HUES64 (cell line): ENCODE data around the gene ATP6V0C.

Experiments
- H3K27ac ChIP-seq: 2 replicates; pipeline ENCODE4 v1.7.0; 2013; ENCODE audit warnings: low read depth, low read length, inconsistent platforms
- H3K27me3 ChIP-seq: 2 replicates; pipeline ENCODE4 v1.6.1; 2013; ENCODE audit warnings: mild to moderate bottlenecking, low read length; ENCODE audit not compliant: insufficient read depth
- H3K36me3 ChIP-seq: 2 replicates; pipeline ENCODE4 v1.6.1; 2013; ENCODE audit warnings: mild to moderate bottlenecking, low read length; ENCODE audit not compliant: insufficient read depth
- H3K4me1 ChIP-seq: 2 replicates; pipeline ENCODE4 v1.6.1; 2013; ENCODE audit warnings: mild to moderate bottlenecking, low read length, moderate library complexity; ENCODE audit not compliant: insufficient read depth
- H3K4me3 ChIP-seq: 2 replicates; pipeline ENCODE4 v1.5.1; 2013; ENCODE audit warnings: mild to moderate bottlenecking, low read length, moderate library complexity
- H3K9ac ChIP-seq: 2 replicates; pipeline ENCODE4 v1.6.1; 2013; ENCODE audit warnings: mild to moderate bottlenecking, low read depth, low read length
- H3K9me3 ChIP-seq: 2 replicates; pipeline ENCODE4 v1.6.1; 2013; ENCODE audit warnings: low read depth, low read length; ENCODE audit not compliant: insufficient read depth
- WGBS: fragments of 150-250, 120-280 bp; methylation state at CpG from one replicate; pipeline ENCODE4 v1.1.7; 2013; ENCODE audit warnings: missing lambda C conversion rate; 5-methylcytosine and 5-hydroxymethylcytosine counted together

ATP6V0C gene

DNA sequence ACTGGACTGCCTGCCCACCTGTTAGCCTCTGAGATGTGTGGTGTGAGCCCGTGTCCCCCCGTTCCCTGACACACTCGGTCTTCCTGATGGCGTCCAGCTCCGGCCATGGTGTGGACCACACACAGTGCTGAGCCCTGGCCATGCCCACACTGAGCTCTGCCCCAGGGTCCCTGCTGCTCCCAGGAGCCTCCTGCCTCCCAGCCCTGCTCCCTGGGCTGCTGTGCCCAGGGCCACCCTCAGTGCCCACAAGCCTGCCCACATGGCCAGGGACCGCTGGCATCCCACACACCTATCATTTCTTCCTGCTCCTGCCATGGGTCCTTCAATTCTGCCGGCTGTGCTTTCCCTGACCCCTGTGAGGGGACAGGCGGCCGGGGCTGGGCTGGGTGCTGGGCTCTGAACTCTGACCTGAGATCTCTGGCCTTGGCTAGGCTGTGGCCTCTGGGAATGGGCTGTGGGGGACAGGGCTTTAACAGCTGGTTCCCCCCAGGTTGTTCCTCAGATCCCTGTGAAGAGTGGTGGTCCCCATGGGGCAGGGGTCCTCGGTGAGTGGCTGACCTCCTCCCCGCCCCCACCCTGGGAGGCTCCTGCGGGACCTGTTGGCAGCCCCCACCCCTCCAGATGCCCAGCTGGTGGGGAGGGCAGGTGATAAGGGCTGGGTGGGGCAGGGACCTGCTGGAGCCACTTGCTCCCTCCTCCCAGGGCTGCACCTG, 13.5 kb downstream of the ATP6V0C start:
- Histone ChIP-seq H3K9ac (no peak overlapping the region), H3K36me3 (peaks cover 54% of the 10 kb centered on the region), H3K27ac (no peak overlapping the region), H3K27me3 (no peaks in the 10 kb centered on the region), H3K4me3 (no peak overlapping the region), H3K9me3 (no peaks in the 10 kb centered on the region), H3K4me1 (peaks cover 6% of the 10 kb centered on the region)
- 94% methylated on average over 11 of the region's 12 CpGs for WGBS

DNA sequence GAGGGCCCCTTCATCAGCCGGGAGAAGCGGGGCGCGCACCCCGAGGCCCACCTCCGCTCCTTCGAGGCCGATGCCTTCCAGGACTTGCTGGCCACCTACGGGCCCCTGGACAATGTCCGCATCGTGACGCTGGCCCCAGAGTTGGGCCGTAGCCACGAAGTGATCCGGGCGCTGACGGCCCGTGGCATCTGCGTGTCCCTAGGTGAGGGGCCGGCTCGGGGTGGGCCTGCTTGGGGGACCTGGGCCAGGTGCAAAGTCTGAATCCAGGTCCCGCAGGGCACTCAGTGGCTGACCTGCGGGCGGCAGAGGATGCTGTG, 14.0 kb downstream of the ATP6V0C start:
- no peaks in the 10 kb centered on the region for H3K9me3 ChIP-seq
- peaks cover 54% of the 10 kb centered on the region for H3K36me3 ChIP-seq
- H3K27me3 ChIP-seq, result no peaks in the 10 kb centered on the region
- H3K9ac ChIP-seq, result no peak overlapping the region
- peaks cover 6% of the 10 kb centered on the region for H3K4me1 ChIP-seq
- H3K4me3 ChIP-seq, result no peak overlapping the region
- H3K27ac ChIP-seq, result no peak overlapping the region
- whole genome bisulfite sequencing, result 95% methylated on average over 24 of the region's 24 CpGs

DNA sequence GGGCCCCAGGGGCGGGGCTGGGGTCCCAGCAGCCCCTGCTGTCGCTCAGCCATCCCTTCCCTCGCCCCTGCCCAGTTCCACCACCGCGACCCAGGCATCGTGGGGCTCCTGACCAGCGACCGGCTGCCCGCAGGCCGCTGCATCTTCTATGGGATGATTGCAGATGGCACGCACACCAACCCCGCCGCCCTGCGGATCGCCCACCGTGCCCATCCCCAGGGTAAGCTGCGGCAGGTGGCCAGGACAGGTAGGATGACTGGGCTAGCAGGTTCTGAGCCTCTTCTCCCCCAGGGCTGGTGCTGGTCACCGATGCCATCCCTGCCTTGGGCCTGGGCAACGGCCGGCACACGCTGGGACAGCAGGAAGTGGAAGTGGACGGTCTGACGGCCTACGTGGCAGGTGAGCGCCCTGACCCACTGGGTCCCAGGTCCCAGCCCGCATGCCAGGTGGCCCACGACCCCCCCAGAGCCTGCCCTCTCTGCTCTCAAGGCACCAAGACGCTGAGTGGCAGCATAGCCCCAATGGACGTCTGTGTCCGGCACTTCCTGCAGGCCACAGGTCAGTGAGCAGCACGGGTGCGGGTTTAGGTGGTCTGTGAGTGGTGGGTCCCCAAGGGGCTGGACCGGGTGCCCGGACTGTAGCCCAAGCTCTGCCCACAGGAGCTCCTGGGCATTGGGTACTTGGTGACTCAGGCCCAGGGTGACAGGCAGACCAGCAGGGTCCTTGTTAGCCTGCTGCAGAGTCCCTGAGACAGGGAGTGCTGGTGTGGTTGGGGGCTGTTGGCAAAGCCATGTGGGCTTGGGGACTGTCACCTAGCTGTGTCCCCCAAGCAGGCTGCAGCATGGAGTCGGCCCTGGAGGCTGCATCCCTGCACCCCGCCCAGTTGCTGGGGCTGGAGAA, 14.7 kb downstream of the ATP6V0C start:
- no peak overlapping the region for H3K9ac ChIP-seq
- H3K27ac ChIP-seq, result no peak overlapping the region
- H3K27me3 ChIP-seq, result no peaks in the 10 kb centered on the region
- no peak overlapping the region for H3K4me3 ChIP-seq
- H3K9me3 ChIP-seq, result no peaks in the 10 kb centered on the region
- H3K4me1 ChIP-seq, result peaks cover 6% of the 10 kb centered on the region
- WGBS, result 96% methylated on average over 36 of the region's 36 CpGs
- H3K36me3 ChIP-seq, result peaks cover 48% of the 10 kb centered on the region

DNA sequence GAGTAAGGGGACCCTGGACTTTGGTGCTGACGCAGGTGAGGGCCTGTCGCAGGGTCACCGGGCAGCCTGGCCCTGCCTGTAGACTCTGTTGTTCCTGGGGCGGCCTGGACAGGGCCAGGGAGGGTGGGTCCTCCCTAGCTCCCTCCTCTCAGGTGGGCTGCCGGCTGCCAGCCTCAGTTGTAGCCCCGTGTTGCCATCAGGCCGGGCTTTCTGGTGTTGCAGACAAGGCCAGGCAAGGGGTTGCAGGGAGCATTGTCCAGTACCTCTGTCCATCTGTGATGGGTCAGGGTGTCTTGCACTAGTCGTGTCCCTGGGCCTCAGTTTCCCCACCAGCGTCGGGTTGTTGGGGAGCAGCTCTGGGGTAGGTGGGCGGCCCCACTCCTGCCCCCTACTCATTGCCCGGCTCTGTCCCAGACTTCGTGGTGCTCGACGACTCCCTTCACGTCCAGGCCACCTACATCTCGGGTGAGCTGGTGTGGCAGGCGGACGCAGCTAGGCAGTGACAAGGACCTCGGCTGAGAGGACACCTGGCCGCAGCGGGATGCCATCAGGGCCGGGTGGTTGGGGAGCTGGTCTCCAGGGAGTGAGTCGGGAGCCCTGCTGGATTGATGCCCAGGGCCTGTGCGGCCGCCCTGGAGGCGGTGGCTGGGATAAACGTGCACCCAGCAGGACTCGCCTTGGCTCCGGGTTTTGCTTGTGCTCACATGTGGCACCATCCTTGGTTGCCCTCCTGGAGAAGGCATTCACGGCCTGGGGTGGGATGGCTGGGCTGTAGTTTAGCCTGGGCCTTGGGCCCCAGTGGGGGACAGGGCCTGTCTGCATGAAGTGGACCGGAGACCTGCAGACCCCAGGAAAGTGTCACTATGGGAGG, 15.5 kb downstream of the ATP6V0C start:
- 94% methylated on average over 32 of the region's 32 CpGs for WGBS
- Histone ChIP-seq H3K9me3 (no peaks in the 10 kb centered on the region), H3K27ac (no peak overlapping the region), H3K4me1 (peaks cover 6% of the 10 kb centered on the region), H3K9ac (no peak overlapping the region), H3K36me3 (peaks cover 39% of the 10 kb centered on the region), H3K27me3 (no peaks in the 10 kb centered on the region), H3K4me3 (no peak overlapping the region)

DNA sequence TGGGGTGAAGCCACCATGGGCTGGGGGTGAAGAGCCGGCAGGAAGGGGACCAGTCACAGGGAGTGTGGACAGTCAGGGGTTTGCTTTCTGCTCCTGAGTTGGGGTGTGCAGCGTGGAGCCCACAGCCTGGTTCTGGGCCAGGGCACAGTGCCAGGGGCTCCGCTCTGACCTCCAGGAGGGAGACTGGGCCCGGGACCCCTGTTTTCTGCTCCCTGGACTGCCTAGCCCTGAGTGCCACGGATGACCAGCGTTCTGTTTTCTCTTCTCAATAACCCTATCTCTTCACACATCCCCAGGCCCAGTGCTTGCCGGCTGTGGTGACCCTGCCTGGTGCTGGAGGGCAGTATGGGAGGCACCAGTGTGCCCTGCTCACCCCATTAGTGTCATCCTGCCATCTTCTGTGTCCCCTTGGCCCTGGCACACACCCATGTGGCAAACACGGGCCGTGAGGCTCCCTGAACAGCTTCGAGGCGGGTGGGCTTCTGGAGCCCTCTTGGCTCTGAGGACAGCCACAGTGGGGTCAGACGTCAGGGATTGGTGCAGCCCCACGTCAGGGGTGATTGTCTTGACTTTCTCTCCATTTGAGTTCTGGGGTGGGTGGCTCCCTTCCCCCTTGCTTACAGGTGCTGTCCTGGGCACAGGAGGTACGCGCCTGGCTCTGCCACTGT, 16.3 kb downstream of the ATP6V0C start:
- Histone ChIP-seq H3K9ac (no peak overlapping the region), H3K4me1 (peaks cover 6% of the 10 kb centered on the region), H3K27me3 (no peaks in the 10 kb centered on the region), H3K27ac (no peak overlapping the region), H3K9me3 (no peaks in the 10 kb centered on the region), H3K36me3 (peaks cover 31% of the 10 kb centered on the region), H3K4me3 (no peak overlapping the region)
- WGBS, result 92% methylated on average over 15 of the region's 15 CpGs

DNA sequence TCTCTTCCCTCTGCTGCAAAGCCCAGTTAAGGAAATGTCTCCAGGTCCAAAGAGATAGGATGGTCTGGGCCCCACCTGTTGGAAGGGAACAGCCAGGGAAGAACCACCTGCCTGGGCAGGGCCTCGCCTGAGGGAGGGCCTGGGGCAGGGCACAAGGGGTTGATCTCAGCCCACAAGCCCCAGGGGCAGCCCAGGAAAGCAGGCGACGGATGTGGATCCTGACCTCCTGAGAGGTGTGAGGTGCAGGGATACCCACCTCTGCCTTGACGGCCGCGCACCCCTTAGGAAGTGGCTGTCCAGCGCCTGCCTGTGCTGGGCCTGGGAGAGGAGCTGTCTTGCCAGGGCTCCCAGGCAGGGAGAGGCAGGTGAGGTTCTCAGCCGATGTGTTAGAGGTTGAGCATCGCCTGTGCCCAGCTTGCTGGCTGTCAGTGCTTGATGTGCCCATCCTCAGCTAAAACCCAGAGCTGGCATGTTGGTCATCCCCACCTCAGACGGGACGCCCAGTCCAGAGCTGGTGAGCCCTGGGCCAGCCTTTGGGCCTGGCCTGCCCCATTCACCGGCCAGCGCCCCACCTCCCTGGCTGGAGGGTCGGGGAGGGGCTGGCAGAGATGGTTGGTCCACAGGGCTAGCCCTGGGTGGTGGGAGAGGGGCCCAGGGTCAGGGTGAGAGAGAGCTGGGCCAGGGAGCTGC, 17.0 kb downstream of the ATP6V0C start:
- 76% methylated on average over 14 of the region's 14 CpGs for WGBS
- H3K27me3 ChIP-seq, result no peaks in the 10 kb centered on the region
- peak overlapping the region; percentile 71; the same call in 1 of the 2 replicates for H3K27ac ChIP-seq
- peaks cover 6% of the 10 kb centered on the region for H3K4me1 ChIP-seq
- H3K36me3 ChIP-seq, result peaks cover 30% of the 10 kb centered on the region
- peak overlapping the region; percentile 77; the same call in 1 of the 2 replicates for H3K9ac ChIP-seq
- H3K9me3 ChIP-seq, result no peaks in the 10 kb centered on the region
- peak overlapping the region; percentile 71 for H3K4me3 ChIP-seq

DNA sequence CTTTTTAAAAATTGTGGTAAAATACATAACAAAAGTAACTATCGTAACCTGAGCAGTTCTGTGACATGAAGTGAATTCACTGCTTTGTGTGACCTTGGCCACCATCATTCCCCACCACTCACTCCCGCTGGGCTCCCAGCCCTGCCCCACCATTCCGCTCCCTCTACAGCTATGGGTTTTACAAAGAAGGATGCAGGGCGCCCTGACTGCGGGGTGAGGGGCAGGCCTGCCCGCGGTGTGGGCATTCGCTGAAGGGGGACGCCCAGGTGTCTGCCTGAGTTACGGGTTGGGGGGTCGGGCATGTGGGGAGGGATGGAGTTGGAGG, 17.6 kb downstream of the ATP6V0C start, which contains the start of gene CEMP1:
CEMP1 (minus strand) TSS at position 38 of the 325 bp plus-strand sequence. CDS start 335 bp downstream, outside the sequence.
- Histone ChIP-seq H3K4me1 (peaks cover 6% of the 10 kb centered on the region), H3K9me3 (no peaks in the 10 kb centered on the region), H3K36me3 (peaks cover 26% of the 10 kb centered on the region), H3K27ac (peak within 1 kb of the TSS; percentile 71), H3K9ac (peak within 1 kb of the TSS; percentile 77), H3K4me3 (peak within 1 kb of the TSS; percentile 71), H3K27me3 (no peaks in the 10 kb centered on the region)
- WGBS, result 11% methylated on average over 11 of the region's 11 CpGs

DNA sequence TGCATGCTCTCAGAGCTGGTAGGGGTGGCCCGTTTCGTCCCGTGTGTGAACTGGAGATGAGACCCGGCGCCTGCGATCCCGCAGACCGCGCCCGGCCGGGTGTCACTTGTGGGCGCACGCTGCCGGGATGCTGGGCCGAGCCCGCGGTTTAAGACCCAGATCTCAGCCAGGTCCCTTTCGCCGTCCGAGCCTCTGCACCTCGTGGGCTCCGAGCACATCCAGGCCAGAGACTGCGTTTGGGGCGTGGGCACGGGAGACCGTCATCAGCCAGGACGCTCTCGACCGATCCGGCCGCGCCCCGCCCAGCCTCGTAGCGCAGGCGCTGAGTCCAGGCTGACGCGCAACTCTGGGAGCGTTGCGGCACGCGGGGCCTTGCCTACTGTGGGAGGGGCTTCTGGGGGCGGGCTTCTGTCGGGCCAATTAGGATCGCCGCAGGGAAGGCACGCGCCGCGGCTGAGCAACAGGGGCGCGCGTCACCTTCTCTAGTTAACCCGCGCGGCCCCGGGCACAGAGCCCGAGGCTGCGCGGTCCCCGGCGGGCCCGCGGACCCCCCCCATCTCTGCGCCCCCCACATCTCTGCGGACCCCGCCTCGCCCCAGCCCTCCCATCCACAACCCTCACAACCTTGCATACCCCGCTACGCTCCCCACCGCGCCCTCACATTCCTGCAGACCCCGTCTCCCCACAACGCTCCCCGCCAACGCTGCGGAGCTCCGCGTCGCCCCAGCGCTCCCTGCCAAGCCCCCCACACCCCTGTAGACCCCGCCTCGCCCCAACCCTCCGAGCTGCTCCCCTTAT, 18.1 kb downstream of the ATP6V0C start:
- peak overlapping the region; percentile 77 for H3K9ac ChIP-seq
- H3K4me3 ChIP-seq, result peak overlapping the region; percentile 71
- H3K9me3 ChIP-seq, result no peaks in the 10 kb centered on the region
- H3K27ac ChIP-seq, result peak overlapping the region; percentile 71
- H3K27me3 ChIP-seq, result no peaks in the 10 kb centered on the region
- under 1% methylated on average over 84 of the region's 84 CpGs for WGBS
- H3K36me3 ChIP-seq, result peaks cover 22% of the 10 kb centered on the region
- peaks cover 6% of the 10 kb centered on the region for H3K4me1 ChIP-seq

DNA sequence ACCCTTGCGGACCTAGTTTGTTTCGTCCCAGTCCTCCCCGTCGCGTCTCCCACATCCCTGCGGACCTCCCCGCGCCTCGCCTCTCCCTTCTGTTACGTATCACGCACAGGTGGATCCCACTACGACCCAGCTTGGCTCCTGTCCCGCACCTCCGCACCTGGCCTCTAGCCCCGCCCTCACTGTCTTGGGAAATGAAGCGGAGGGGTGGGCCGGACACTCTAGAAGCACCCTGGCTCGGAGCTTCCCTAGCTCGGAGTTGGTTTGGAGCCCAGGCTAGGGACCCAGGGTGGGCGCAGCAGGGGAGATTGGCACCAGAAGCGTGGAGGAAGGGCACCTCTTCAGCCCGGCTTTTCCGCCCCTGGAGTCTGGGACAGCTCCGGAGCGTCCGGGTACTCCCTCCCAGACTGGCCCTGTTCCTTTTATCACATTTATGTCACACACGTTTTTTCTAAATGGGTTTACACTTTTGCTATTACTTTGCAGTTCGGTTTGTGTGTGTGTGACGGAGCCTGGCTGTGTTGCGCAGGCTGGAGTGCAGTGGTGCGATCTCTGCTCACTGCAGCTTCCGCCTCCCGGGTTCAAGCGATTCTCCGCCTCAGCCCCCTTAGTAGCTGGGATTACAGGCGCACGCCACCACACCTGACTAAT, 18.9 kb downstream of the ATP6V0C start:
- Histone ChIP-seq H3K27ac (peak overlapping the region; percentile 58; the same call in 1 of the 2 replicates), H3K9ac (peak overlapping the region; percentile 54), H3K4me3 (peak overlapping the region; percentile 71), H3K27me3 (no peaks in the 10 kb centered on the region), H3K9me3 (no peaks in the 10 kb centered on the region), H3K36me3 (peaks cover 17% of the 10 kb centered on the region; the same call in 1 of the 2 replicates), H3K4me1 (peaks cover 6% of the 10 kb centered on the region)
- 7% methylated on average over 37 of the region's 37 CpGs for WGBS
